ENCODE results near the gene KASH5. TPM values are rescaled to one million over a fixed set of nuclear protein-coding genes. Genes with fewer than 3 reads are reported as not detected.

Gene KASH5
- total RNA-seq, 4 donors from 2014 or later, result not detected

- H3K4me3 ChIP-seq, result no peak overlapping the region
- H3K4me1 ChIP-seq, result no peaks in the 10 kb centered on the region
- TF ChIP-seq POLR2AphosphoS5 (IDR thresholded peaks at IDR 0.05), result no peak
- no peak for TF ChIP-seq CTCF (IDR thresholded peaks at IDR 0.05)
- no peak for TF ChIP-seq POLR2A (IDR thresholded peaks at IDR 0.05)
- no peak for TF ChIP-seq EP300 (IDR thresholded peaks at IDR 0.05)
- WGBS, result 77% methylated on average over 6 of the region's 6 CpGs
- peaks cover 8% of the 10 kb centered on the region for H3K27me3 ChIP-seq
- H3K36me3 ChIP-seq, result no peaks in the 10 kb centered on the region
- H3K9me3 ChIP-seq, result no peaks in the 10 kb centered on the region
- no peak overlapping the region for H3K27ac ChIP-seq
- DNase-seq (ENCODE audit: low spot score in 2 of 2), result no peak
Observed at GRCh38 chr19:49400029-49400428, 12.0 kb downstream of the KASH5 start.

GRCh38 chr19:49403404-49404187 is 15.5 kb downstream of the KASH5 start:
- 49% methylated on average over 5 of the region's 7 CpGs for WGBS
- Histone ChIP-seq H3K9me3 (no peaks in the 10 kb centered on the region), H3K4me1 (no peaks in the 10 kb centered on the region), H3K27ac (no peak overlapping the region), H3K4me3 (no peak overlapping the region), H3K27me3 (no peaks in the 10 kb centered on the region), H3K36me3 (no peaks in the 10 kb centered on the region)
- TF ChIP-seq POLR2A (IDR thresholded peaks at IDR 0.05) (no peak), EP300 (IDR thresholded peaks at IDR 0.05) (no peak), POLR2AphosphoS5 (IDR thresholded peaks at IDR 0.05) (no peak), CTCF (IDR thresholded peaks at IDR 0.05) (no peak)
- no peak for DNase-seq (ENCODE audit: low spot score in 2 of 2)

- Histone ChIP-seq H3K27me3 (no peaks in the 10 kb centered on the region), H3K9me3 (no peaks in the 10 kb centered on the region), H3K4me1 (no peaks in the 10 kb centered on the region), H3K36me3 (no peaks in the 10 kb centered on the region), H3K27ac (no peak overlapping the region), H3K4me3 (no peak overlapping the region)
- DNase-seq (ENCODE audit: low spot score in 2 of 2), result no peak
- TF ChIP-seq POLR2A (IDR thresholded peaks at IDR 0.05) (no peak), EP300 (IDR thresholded peaks at IDR 0.05) (no peak), POLR2AphosphoS5 (IDR thresholded peaks at IDR 0.05) (no peak), CTCF (IDR thresholded peaks at IDR 0.05) (no peak)
- 81% methylated on average over 7 of the region's 7 CpGs for WGBS
Observed at GRCh38 chr19:49407079-49407478, 19.0 kb downstream of the KASH5 start.

- DNase-seq (ENCODE audit: low spot score in 2 of 2), result no peak
- Histone ChIP-seq H3K4me3 (no peak overlapping the region), H3K4me1 (no peaks in the 10 kb centered on the region), H3K36me3 (no peaks in the 10 kb centered on the region), H3K9me3 (no peaks in the 10 kb centered on the region), H3K27me3 (no peaks in the 10 kb centered on the region), H3K27ac (no peak overlapping the region)
- no peak for TF ChIP-seq POLR2A (IDR thresholded peaks at IDR 0.05)
- TF ChIP-seq CTCF (IDR thresholded peaks at IDR 0.05), result no peak
- 90% methylated on average over 16 of the region's 16 CpGs for WGBS
Observed at GRCh38 chr19:49407482-49408015, 19.5 kb downstream of the KASH5 start.

- no peak overlapping the region for H3K4me3 ChIP-seq
- no peaks in the 10 kb centered on the region for H3K27me3 ChIP-seq
- TF ChIP-seq POLR2AphosphoS5 (IDR thresholded peaks at IDR 0.05) (no peak), CTCF (IDR thresholded peaks at IDR 0.05) (no peak), POLR2A (IDR thresholded peaks at IDR 0.05) (no peak), EP300 (IDR thresholded peaks at IDR 0.05) (no peak)
- no peaks in the 10 kb centered on the region for H3K9me3 ChIP-seq
- 88% methylated on average over 8 of the region's 8 CpGs for WGBS
- H3K4me1 ChIP-seq, result no peaks in the 10 kb centered on the region
- no peak for DNase-seq (ENCODE audit: low spot score in 2 of 2)
- no peak overlapping the region for H3K27ac ChIP-seq
- H3K36me3 ChIP-seq, result no peaks in the 10 kb centered on the region
Observed at GRCh38 chr19:49408816-49409440, 20.9 kb downstream of the KASH5 start.
